GM23338 (cell line): ENCODE results near the gene PHF13. TPM values are rescaled to one million over a fixed set of nuclear protein-coding genes. Genes with fewer than 3 reads are reported as not detected.

ENCODE experiments used
- ATAC-seq: fragments of 200-7000 bp; cut with Tn5 transposase; 3 replicates; pipeline ENCODE4 v1.9.1; 2020
- DNase-seq: peaks from one replicate; pipeline ENCODE4 v3.0.0-alpha.2; 2015; ENCODE audit warnings: low spot score
- H2AFZ ChIP-seq: fragments of 200-600 bp; sonication (generic); 2 replicates; pipeline ENCODE4 v1.8.0; 2016; ENCODE audit warnings: antibody characterized with exemption, mild to moderate bottlenecking, moderate library complexity
- H3F3A ChIP-seq: fragments of 200-600 bp; sonication (generic); replicated peaks from 2 replicates; pipeline ENCODE4 v1.8.0; 2017; ENCODE audit warnings: antibody characterized with exemption, mixed run types, low read depth
- H3K27ac ChIP-seq: fragments of 200-600 bp; sonication (generic); 2 replicates; pipeline ENCODE4 v1.6.1; 2016; ENCODE audit warnings: low read depth
- H3K27me3 ChIP-seq: fragments of 200-600 bp; sonication (generic); 2 replicates; pipeline ENCODE4 v1.8.0; 2016; ENCODE audit warnings: mild to moderate bottlenecking, mixed run types, moderate library complexity; ENCODE audit not compliant: insufficient read depth
- H3K36me3 ChIP-seq: fragments of 200-600 bp; sonication (generic); 2 replicates; pipeline ENCODE4 v1.8.0; 2016; ENCODE audit warnings: mild to moderate bottlenecking; ENCODE audit not compliant: insufficient read depth
- H3K4me1 ChIP-seq: fragments of 200-600 bp; sonication (generic); 2 replicates; pipeline ENCODE4 v1.8.0; 2016; ENCODE audit warnings: mild to moderate bottlenecking, moderate library complexity; ENCODE audit not compliant: insufficient read depth
- H3K4me2 ChIP-seq: fragments of 200-600 bp; sonication (generic); 2 replicates; pipeline ENCODE4 v1.7.1; 2017; ENCODE audit warnings: mixed run types
- H3K4me3 ChIP-seq: fragments of 200-600 bp; sonication (generic); 2 replicates; pipeline ENCODE4 v1.6.1; 2016; ENCODE audit warnings: mixed run types
- H3K79me2 ChIP-seq: fragments of 200-600 bp; sonication (generic); replicated peaks from 2 replicates; pipeline ENCODE4 v1.8.0; 2017; ENCODE audit warnings: mild to moderate bottlenecking; ENCODE audit not compliant: insufficient read depth
- H3K9me2 ChIP-seq: fragments of 200-600 bp; sonication (generic); 2 replicates; pipeline ENCODE4 v1.8.0; 2017; ENCODE audit not compliant: insufficient read depth
- H4K20me1 ChIP-seq: fragments of 200-600 bp; sonication (generic); replicated peaks from 2 replicates; pipeline ENCODE4 v1.8.0; 2017; ENCODE audit warnings: mild to moderate bottlenecking; ENCODE audit not compliant: insufficient read depth
- H3K27ac Mint-ChIP-seq: 2 replicates; pipeline ENCODE4 v1.8.0; 2020; ENCODE audit warnings: inconsistent platforms, mild to moderate bottlenecking, moderate library complexity, mixed read lengths
- H3K27me3 Mint-ChIP-seq: 3 replicates; pipeline ENCODE4 v1.8.0; 2022; ENCODE audit warnings: low read depth, mild to moderate bottlenecking, moderate library complexity, mixed read lengths, inconsistent platforms; ENCODE audit not compliant: insufficient read depth, poor library complexity
- H3K36me3 Mint-ChIP-seq: 3 replicates; pipeline ENCODE4 v1.8.0; 2021; ENCODE audit warnings: low read depth, mild to moderate bottlenecking, inconsistent platforms, moderate library complexity, mixed read lengths
- H3K4me1 Mint-ChIP-seq: 3 replicates; pipeline ENCODE4 v1.8.0; 2020; ENCODE audit warnings: mild to moderate bottlenecking, inconsistent platforms, mixed read lengths
- H3K4me3 Mint-ChIP-seq: 3 replicates; pipeline ENCODE4 v1.8.0; 2021; ENCODE audit warnings: moderate library complexity, mild to moderate bottlenecking, inconsistent platforms, mixed read lengths
- H3K9me3 Mint-ChIP-seq: 3 replicates; pipeline ENCODE4 v1.8.0; 2020; ENCODE audit warnings: moderate library complexity, mild to moderate bottlenecking, inconsistent platforms, mixed read lengths
- CREB1 ChIP-seq: fragments of 250-450 bp; sonication (Bioruptor Pico); IDR thresholded peaks from 2 replicates; pipeline ENCODE4 v1.5.0; 2020; ENCODE audit warnings: low read depth, mild to moderate bottlenecking, moderate library complexity
- EZH2 ChIP-seq: fragments of 200-600 bp; sonication (generic); IDR thresholded peaks from one replicate; pipeline ENCODE4 v1.8.0; 2017; ENCODE audit warnings: antibody characterized with exemption, mild to moderate bottlenecking, low read depth; ENCODE audit not compliant: unreplicated experiment
- EZH2phosphoT487 ChIP-seq: fragments of 200-600 bp; sonication (generic); IDR thresholded peaks from one replicate; pipeline ENCODE4 v1.8.1; 2018; ENCODE audit warnings: antibody characterized with exemption; ENCODE audit not compliant: unreplicated experiment
- JUNB ChIP-seq: IDR thresholded peaks from one replicate; pipeline ENCODE4 v1.6.1; 2016; ENCODE audit warnings: antibody characterized with exemption; ENCODE audit not compliant: unreplicated experiment
- NANOG ChIP-seq: IDR thresholded peaks from 2 replicates; pipeline ENCODE4 v1.6.1; 2016; ENCODE audit warnings: antibody characterized with exemption, borderline replicate concordance
- POLR2AphosphoS5 ChIP-seq: IDR thresholded peaks from 2 replicates; pipeline ENCODE4 v1.6.1; 2016; ENCODE audit warnings: antibody characterized with exemption, low read depth
- REST ChIP-seq: IDR thresholded peaks from one replicate; pipeline ENCODE4 v1.6.1; 2018; ENCODE audit warnings: antibody characterized with exemption; ENCODE audit not compliant: unreplicated experiment
- STAT1 ChIP-seq: IDR thresholded peaks from one replicate; pipeline ENCODE4 v1.6.1; 2016; ENCODE audit warnings: antibody characterized with exemption; ENCODE audit not compliant: unreplicated experiment
- ZNF114 ChIP-seq: fragments of 250-450 bp; sonication (Bioruptor Pico); IDR thresholded peaks from 2 replicates; pipeline ENCODE4 v1.5.0; 2020; ENCODE audit warnings: mild to moderate bottlenecking, moderate library complexity
- ZNF331 ChIP-seq: fragments of 250-450 bp; sonication (Bioruptor Pico); IDR thresholded peaks from 2 replicates; pipeline ENCODE4 v1.5.0; 2020; ENCODE audit warnings: low read depth, mild to moderate bottlenecking, moderate library complexity
- ZNF462 ChIP-seq: fragments of 250-450 bp; sonication (Bioruptor Pico); IDR thresholded peaks from 2 replicates; pipeline ENCODE4 v1.5.0; 2020; ENCODE audit warnings: mild to moderate bottlenecking, moderate library complexity
- long read RNA-seq: library from polyadenylated mRNA; unstranded; transcript quantifications from one replicate; pipeline ENCODE4 v2.0.0, GENCODE V29; 2020; ENCODE audit not compliant: unreplicated experiment
- polyA plus RNA-seq: library from polyadenylated mRNA; unstranded; fragments of >200 nt; fragmentation: Nextera tagmentation; extraction: Ambion mirVana; gene quantifications from 2 replicates; pipeline ENCODE4 v1.2.1, GENCODE V29; 2016
- total RNA-seq: library from RNA; depleted of rRNA; stranded (reverse); fragments of >200 nt; shearing (Covaris generic); gene quantifications from 2 replicates; pipeline ENCODE4 v1.2.3, GENCODE V29; 2014; rRNA removed
- TF ChIP-seq, protein P1 (sequence below): IDR thresholded peaks from 2 replicates; pipeline ENCODE4 v1.6.1; 2016; ENCODE audit warnings: antibody characterized with exemption
- TF ChIP-seq, protein P2 (sequence below), 2 experiments: fragments of 200-600 bp in 1 of 2; sonication (generic) in 1 of 2; conservative IDR thresholded peaks; 2 replicates each; pipeline versions ENCODE4 v1.5.1 to v1.6.1; 2016 to 2017; ENCODE audit warnings: antibody characterized with exemption in 2 of 2, low read depth in 2 of 2, mild to moderate bottlenecking in 2 of 2, moderate library complexity in 1 of 2

The PHF13 gene
- 33.2 and 37.1 TPM in 2 replicates for total RNA-seq
- 10.4 and 12.1 TPM in 2 replicates for polyA plus RNA-seq
- long read RNA-seq, partial matches to known transcripts: 0 of 3 reads
- long read RNA-seq, other reads (novel, unspliced or antisense): 2 of 3 reads

- H3K4me2 ChIP-seq: peak within 1 kb of the TSS; percentile 98
- Mint-ChIP-seq H3K36me3 (peaks cover 20% of the 10 kb centered on the region), H3K4me3 (peak within 1 kb of the TSS; percentile 84), H3K9me3 (peaks cover 3% of the 10 kb centered on the region; the same call in 1 of the 3 replicates), H3K27me3 (peaks cover 30% of the 10 kb centered on the region), H3K27ac (peak within 1 kb of the TSS; percentile 65), H3K4me1 (peaks cover 20% of the 10 kb centered on the region)
- peaks cover 23% of the 10 kb centered on the region for H3F3A ChIP-seq
- H3K9me2 ChIP-seq: peaks cover 3% of the 10 kb centered on the region; the same call in 1 of the 2 replicates
- peaks cover 14% of the 10 kb centered on the region for H3K27me3 ChIP-seq
- peaks cover 30% of the 10 kb centered on the region for H4K20me1 ChIP-seq
- H3K4me1 ChIP-seq: peaks cover 11% of the 10 kb centered on the region
- peak; percentile 88 for ATAC-seq
- peaks cover 38% of the 10 kb centered on the region for H3K79me2 ChIP-seq
- peak; percentile 99 for DNase-seq
- no peaks in the 10 kb centered on the region for H3K36me3 ChIP-seq
- peak within 1 kb of the TSS; percentile 96 for H3K4me3 ChIP-seq
- TF ChIP-seq JUNB (no peak), EZH2 (no peak), ZNF462 (CRISPR knock-in tag) (no peak), REST (no peak), ZNF331 (CRISPR knock-in tag) (no peak), ZNF114 (CRISPR knock-in tag) (no peak), POLR2AphosphoS5 (no peak; the same call in 1 of the 2 replicates), EZH2phosphoT487 (no peak), STAT1 (no peak), CREB1 (CRISPR knock-in tag) (0 out of 2 replicates have a peak, but pooled peaks have one; percentile 3), NANOG (no peak)
- TF ChIP-seq, protein P1, sequence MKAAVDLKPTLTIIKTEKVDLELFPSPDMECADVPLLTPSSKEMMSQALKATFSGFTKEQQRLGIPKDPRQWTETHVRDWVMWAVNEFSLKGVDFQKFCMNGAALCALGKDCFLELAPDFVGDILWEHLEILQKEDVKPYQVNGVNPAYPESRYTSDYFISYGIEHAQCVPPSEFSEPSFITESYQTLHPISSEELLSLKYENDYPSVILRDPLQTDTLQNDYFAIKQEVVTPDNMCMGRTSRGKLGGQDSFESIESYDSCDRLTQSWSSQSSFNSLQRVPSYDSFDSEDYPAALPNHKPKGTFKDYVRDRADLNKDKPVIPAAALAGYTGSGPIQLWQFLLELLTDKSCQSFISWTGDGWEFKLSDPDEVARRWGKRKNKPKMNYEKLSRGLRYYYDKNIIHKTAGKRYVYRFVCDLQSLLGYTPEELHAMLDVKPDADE: peak; percentile 95
- TF ChIP-seq, protein P2, sequence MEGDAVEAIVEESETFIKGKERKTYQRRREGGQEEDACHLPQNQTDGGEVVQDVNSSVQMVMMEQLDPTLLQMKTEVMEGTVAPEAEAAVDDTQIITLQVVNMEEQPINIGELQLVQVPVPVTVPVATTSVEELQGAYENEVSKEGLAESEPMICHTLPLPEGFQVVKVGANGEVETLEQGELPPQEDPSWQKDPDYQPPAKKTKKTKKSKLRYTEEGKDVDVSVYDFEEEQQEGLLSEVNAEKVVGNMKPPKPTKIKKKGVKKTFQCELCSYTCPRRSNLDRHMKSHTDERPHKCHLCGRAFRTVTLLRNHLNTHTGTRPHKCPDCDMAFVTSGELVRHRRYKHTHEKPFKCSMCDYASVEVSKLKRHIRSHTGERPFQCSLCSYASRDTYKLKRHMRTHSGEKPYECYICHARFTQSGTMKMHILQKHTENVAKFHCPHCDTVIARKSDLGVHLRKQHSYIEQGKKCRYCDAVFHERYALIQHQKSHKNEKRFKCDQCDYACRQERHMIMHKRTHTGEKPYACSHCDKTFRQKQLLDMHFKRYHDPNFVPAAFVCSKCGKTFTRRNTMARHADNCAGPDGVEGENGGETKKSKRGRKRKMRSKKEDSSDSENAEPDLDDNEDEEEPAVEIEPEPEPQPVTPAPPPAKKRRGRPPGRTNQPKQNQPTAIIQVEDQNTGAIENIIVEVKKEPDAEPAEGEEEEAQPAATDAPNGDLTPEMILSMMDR (conservative IDR thresholded peaks at IDR 0.05; ENCODE audit: low read depth in 2 of 2): no peak
- H3K27ac ChIP-seq: peak within 1 kb of the TSS; percentile 88; the same call in 1 of the 2 replicates
- peak within 1 kb of the TSS; percentile 94 for H2AFZ ChIP-seq
Measured at GRCh38 chr1:6613361-6614018, at the start of gene PHF13. TSS of gene PHF13 (plus strand) at chr1:6613731. CDS start at chr1:6614067, 336 bp downstream.
